CD14-positive monocyte (primary cell): ENCODE measurements around the gene WDPCP. TPM values are rescaled to one million over a fixed set of nuclear protein-coding genes. Genes with fewer than 3 reads are reported as not detected.

Experiments used
- DNase-seq, 3 donors: peaks; one replicate each; pipeline ENCODE4 v3.0.0-alpha.2; 2011 to 2022
- H2AFZ ChIP-seq: 2 replicates; pipeline ENCODE4 v1.6.0; 2012; ENCODE audit warnings: mild to moderate bottlenecking, low read depth, low read length, inconsistent platforms; ENCODE audit not compliant: insufficient read depth, poor library complexity, severe bottlenecking
- H3K27ac ChIP-seq, 2 donors: 1 replicate in 1 of 2; 2 replicates in 1 of 2; pipeline ENCODE4 v1.5.1; 2012 to 2013; ENCODE audit warnings: low read length in 2 of 2, control low read depth in 1 of 2, inconsistent platforms in 1 of 2, low read depth in 1 of 2, mild to moderate bottlenecking in 1 of 2
- H3K27me3 ChIP-seq, 2 donors: one replicate each; pipeline versions ENCODE4 v1.6.0 to v1.6.1; 2011 to 2013; ENCODE audit warnings: low read length in 2 of 2; ENCODE audit not compliant: control insufficient read depth in 2 of 2, insufficient read depth in 2 of 2
- H3K36me3 ChIP-seq, 2 donors: replicated peaks in 1 of 2; 1 replicate in 1 of 2; 2 replicates in 1 of 2; pipeline versions ENCODE4 v1.5.1 to v1.6.1; 2012 to 2013; ENCODE audit warnings: low read length in 2 of 2, control low read depth in 1 of 2, inconsistent platforms in 1 of 2, mild to moderate bottlenecking in 1 of 2; ENCODE audit not compliant: insufficient read depth in 2 of 2, control insufficient read depth in 1 of 2
- H3K4me1 ChIP-seq, 2 donors: 1 replicate in 1 of 2; 2 replicates in 1 of 2; pipeline versions ENCODE4 v1.5.1 to v1.6.1; 2012 to 2013; ENCODE audit warnings: low read length in 2 of 2, control low read depth in 1 of 2, inconsistent platforms in 1 of 2, mild to moderate bottlenecking in 1 of 2, moderate library complexity in 1 of 2; ENCODE audit not compliant: insufficient read depth in 2 of 2, control insufficient read depth in 1 of 2
- H3K4me2 ChIP-seq: replicated peaks from 2 replicates; pipeline ENCODE3; 2012; ENCODE audit warnings: low read length, moderate library complexity, mild to moderate bottlenecking; ENCODE audit not compliant: poor library complexity, severe bottlenecking; ENCODE audit errors: extremely low read depth
- H3K4me3 ChIP-seq, 3 experiments: fragments of 200-600 bp in 1 of 3; sonication (generic) in 1 of 3; replicated peaks in 1 of 3; 1 replicate in 2 of 3; 2 replicates in 1 of 3; pipeline ENCODE4 v1.5.1; 2011 to 2013; ENCODE audit warnings: low read length in 3 of 3, mild to moderate bottlenecking in 3 of 3, control low read depth in 2 of 3, low read depth in 2 of 3, inconsistent platforms in 1 of 3, moderate library complexity in 1 of 3
- H3K79me2 ChIP-seq: 2 replicates; pipeline ENCODE4 v1.6.0; 2012; ENCODE audit warnings: mild to moderate bottlenecking, control low read depth, inconsistent platforms, low read length, moderate library complexity; ENCODE audit not compliant: insufficient read depth
- H3K9ac ChIP-seq: 2 replicates; pipeline ENCODE4 v1.6.0; 2017; ENCODE audit warnings: low read length, mild to moderate bottlenecking; ENCODE audit not compliant: insufficient read depth, poor library complexity, severe bottlenecking
- H3K9me3 ChIP-seq, 2 donors: replicated peaks in 1 of 2; 1 replicate in 1 of 2; 2 replicates in 1 of 2; pipeline versions ENCODE4 v1.5.1 to v1.6.1; 2012 to 2013; ENCODE audit warnings: low read length in 2 of 2, control low read depth in 1 of 2; ENCODE audit not compliant: control insufficient read depth in 1 of 2, insufficient read depth in 1 of 2
- H4K20me1 ChIP-seq: 2 replicates; pipeline ENCODE4 v1.6.0; 2012; ENCODE audit warnings: mild to moderate bottlenecking, low read length, control low read depth, moderate library complexity; ENCODE audit not compliant: insufficient read depth
- H3K27ac Mint-ChIP-seq, 7 donors: one replicate each; pipeline ENCODE4 v1.8.0; 2020; ENCODE audit warnings: mild to moderate bottlenecking in 7 of 7, mixed read lengths in 7 of 7, moderate library complexity in 6 of 7, inconsistent platforms in 2 of 7
- H3K27me3 Mint-ChIP-seq, 3 donors: one replicate each; pipeline ENCODE4 v1.8.0; 2021 to 2022; ENCODE audit warnings: low read depth in 3 of 3, mild to moderate bottlenecking in 3 of 3, mixed read lengths in 3 of 3, moderate library complexity in 3 of 3, inconsistent platforms in 1 of 3
- H3K36me3 Mint-ChIP-seq, 2 donors: one replicate each; pipeline ENCODE4 v1.8.0; 2020; ENCODE audit warnings: mixed read lengths in 2 of 2, inconsistent platforms in 1 of 2, mild to moderate bottlenecking in 1 of 2
- H3K4me1 Mint-ChIP-seq: one replicate; pipeline ENCODE4 v1.8.0; 2020; ENCODE audit warnings: mild to moderate bottlenecking, mixed read lengths
- H3K4me3 Mint-ChIP-seq, 2 donors: one replicate each; pipeline ENCODE4 v1.8.0; 2020; ENCODE audit warnings: mild to moderate bottlenecking in 2 of 2, mixed read lengths in 2 of 2, moderate library complexity in 1 of 2
- H3K9me3 Mint-ChIP-seq, 7 donors: one replicate each; pipeline ENCODE4 v1.8.0; 2020 to 2022; ENCODE audit warnings: mixed read lengths in 7 of 7, mild to moderate bottlenecking in 6 of 7, moderate library complexity in 6 of 7, inconsistent platforms in 2 of 7
- CTCF ChIP-seq: fragments of 200-600 bp; IDR thresholded peaks from one replicate; pipeline ENCODE4 v1.8.0; 2022; ENCODE audit warnings: antibody characterized with exemption, mild to moderate bottlenecking
- WGBS: methylation state at CpG from one replicate; pipeline ENCODE4 v1.1.5; 2013; ENCODE audit warnings: missing lambda C conversion rate; ENCODE audit not compliant: insufficient coverage; 5-methylcytosine and 5-hydroxymethylcytosine counted together
- intact Hi-C, 2 donors: fragments of 100-400 bp; cut with micrococcal nuclease; formaldehyde crosslinking; loops; one replicate each; pipeline versions ENCODE4 v1.15.0 to v1.15.1; 2023
- polyA plus RNA-seq, 3 donors: library from polyadenylated mRNA; depleted of rRNA in 1 of 3; unstranded in 2 of 3; stranded (reverse) in 1 of 3; fragments of 300-500 nt in 2 of 3; fragments of >200 nt in 1 of 3; fragmentation: Illumina TruSeq in 2 of 3; gene quantifications; 1 replicate in 2 of 3; 2 replicates in 1 of 3; pipeline ENCODE4 v1.2.3, GENCODE V29; 2012 to 2021

WDPCP gene
- polyA plus RNA-seq, 3 donors, result 3.3 to 5.2 (median 3.7) TPM

DNA sequence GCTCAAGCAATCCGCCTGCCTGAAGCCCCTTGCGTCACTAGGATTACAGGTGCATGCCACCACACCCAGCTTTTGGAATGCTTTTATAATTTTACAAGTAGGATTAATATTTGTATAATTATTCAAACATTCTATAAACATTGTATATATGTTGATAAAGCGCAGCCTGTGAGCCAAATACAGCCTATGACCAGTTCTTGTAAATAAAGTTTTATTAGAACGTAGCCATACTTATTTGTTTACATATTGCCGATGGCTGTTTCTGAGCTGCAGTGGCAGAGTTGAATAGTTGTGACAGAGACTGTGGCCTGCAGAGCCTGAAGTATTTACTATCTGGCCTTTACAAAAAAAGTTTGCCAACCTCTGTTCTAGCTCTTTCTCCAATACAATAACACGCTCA lies 305.0 kb downstream of the WDPCP start:
- no peak overlapping the region for H3K27ac ChIP-seq
- H4K20me1 ChIP-seq, result no peaks in the 10 kb centered on the region
- H3K79me2 ChIP-seq, result no peaks in the 10 kb centered on the region
- H3K4me3 Mint-ChIP-seq, result no peak overlapping the region
- no peak for DNase-seq
- no peaks in the 10 kb centered on the region for H3K36me3 ChIP-seq
- WGBS, result no CpG with 5 or more reads among the region's 6 CpGs
- no peaks in the 10 kb centered on the region for H3K4me1 Mint-ChIP-seq
- no peak overlapping the region for H3K4me3 ChIP-seq
- no peak overlapping the region for H3K4me2 ChIP-seq
- no peak overlapping the region for H2AFZ ChIP-seq
- peaks cover 31 to 54% of the 10 kb centered on the region in 2 donors for H3K9me3 ChIP-seq
- H3K9ac ChIP-seq, result no peak overlapping the region
- no peaks in the 10 kb centered on the region for H3K36me3 Mint-ChIP-seq
- peaks cover 18 to 52% (median 39%) of the 10 kb centered on the region in 7 donors for H3K9me3 Mint-ChIP-seq
- intact Hi-C loops, result no loop called here
- H3K27me3 Mint-ChIP-seq, result peaks cover 0 to 1% (median 0%) of the 10 kb centered on the region in 3 donors
- TF ChIP-seq CTCF, result no peak
- no peaks in the 10 kb centered on the region for H3K27me3 ChIP-seq
- no peak overlapping the region for H3K27ac Mint-ChIP-seq
- H3K4me1 ChIP-seq, result no peaks in the 10 kb centered on the region

GRCh38 chr2:63272560-63272959 lies 315.7 kb downstream of the WDPCP start:
- peaks cover 21 to 46% of the 10 kb centered on the region in 2 donors for H3K9me3 ChIP-seq
- no peak for DNase-seq
- no peak overlapping the region for H3K4me3 ChIP-seq
- H3K4me1 ChIP-seq, result no peaks in the 10 kb centered on the region
- no peak for TF ChIP-seq CTCF
- Mint-ChIP-seq H3K27me3 (peaks cover 0 to 2% (median 0%) of the 10 kb centered on the region in 3 donors), H3K4me1 (no peaks in the 10 kb centered on the region), H3K36me3 (no peaks in the 10 kb centered on the region), H3K27ac (no peak overlapping the region), H3K9me3 (peaks cover 23 to 54% (median 38%) of the 10 kb centered on the region in 7 donors), H3K4me3 (no peak overlapping the region)
- H3K27me3 ChIP-seq, result no peaks in the 10 kb centered on the region
- intact Hi-C loops, result no loop called here
- no peaks in the 10 kb centered on the region for H4K20me1 ChIP-seq
- H3K9ac ChIP-seq, result no peak overlapping the region
- H3K4me2 ChIP-seq, result no peak overlapping the region
- no peaks in the 10 kb centered on the region for H3K36me3 ChIP-seq
- no peak overlapping the region for H3K27ac ChIP-seq
- no peaks in the 10 kb centered on the region for H3K79me2 ChIP-seq
- H2AFZ ChIP-seq, result no peak overlapping the region
- no CpG with 5 or more reads among the region's 4 CpGs for WGBS
